GM19463 (cell line): Measurements from ENCODE around the gene TRIM43.
"Not testable (repeated sequence)": the region's sequence is repeated elsewhere in the genome, so short reads cannot be mapped to it uniquely, and the experiment has no call there.

Experiments
- ATAC-seq: cut with Tn5 transposase; IDR thresholded peaks from one replicate; pipeline ENCODE4 v1.9.1; 2021; ENCODE audit warnings: mild to moderate bottlenecking, moderate library complexity; ENCODE audit not compliant: unreplicated experiment

Gene TRIM43

DNA sequence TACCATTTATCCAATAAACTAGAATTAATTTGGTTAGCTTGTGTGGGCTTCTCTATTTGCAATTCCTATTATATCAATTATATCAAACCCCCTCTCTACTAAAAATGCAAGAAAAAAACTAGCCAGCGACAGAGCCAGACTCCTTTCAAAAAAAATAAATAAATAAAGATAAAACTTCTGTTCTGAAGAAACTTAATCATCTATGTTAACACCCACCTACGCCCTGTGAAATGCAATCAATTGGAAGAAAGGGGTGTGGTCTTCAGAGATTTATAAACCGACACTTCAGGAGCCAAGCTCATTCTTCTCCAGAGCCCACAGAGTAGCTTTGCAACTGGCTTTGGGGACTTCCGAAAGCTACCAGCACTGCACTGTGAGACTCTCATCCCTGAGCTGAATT, at the start of gene TRIM43:
Gene TRIM43, plus strand, starts transcription at position 301 of the 400 bp plus-strand sequence. CDS start 2,023 bp downstream, outside the sequence.
- not testable (repeated sequence) for ATAC-seq

- no peak for ATAC-seq
These were observed 40.7 kb upstream of the TRIM43 start for GRCh38 chr2:95551055-95551568.

- no peak for ATAC-seq
These were observed 38.9 kb upstream of the TRIM43 start for GRCh38 chr2:95552911-95553310.

GRCh38 chr2:95569170-95569569, 22.6 kb upstream of the TRIM43 start:
- no peak for ATAC-seq

DNA sequence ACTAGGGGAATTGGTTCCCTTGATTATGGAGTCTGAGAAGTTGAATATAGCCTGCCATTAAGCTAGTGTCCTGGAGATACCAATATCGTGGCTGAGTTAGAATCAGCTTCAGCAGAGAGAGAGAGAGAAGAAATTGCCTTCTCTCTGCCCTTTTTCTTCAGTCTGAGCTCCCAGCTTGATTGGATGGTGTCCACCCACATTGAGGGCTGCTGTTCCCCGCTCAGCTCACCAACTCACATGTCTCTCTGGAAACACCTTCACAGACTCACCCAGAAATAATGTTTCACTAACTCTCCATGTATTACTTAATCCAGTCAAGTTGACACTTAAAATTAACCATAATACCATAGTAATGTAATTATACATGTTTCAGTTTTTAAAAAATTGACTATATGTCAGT, 17.9 kb upstream of the TRIM43 start:
- ATAC-seq: no peak

DNA sequence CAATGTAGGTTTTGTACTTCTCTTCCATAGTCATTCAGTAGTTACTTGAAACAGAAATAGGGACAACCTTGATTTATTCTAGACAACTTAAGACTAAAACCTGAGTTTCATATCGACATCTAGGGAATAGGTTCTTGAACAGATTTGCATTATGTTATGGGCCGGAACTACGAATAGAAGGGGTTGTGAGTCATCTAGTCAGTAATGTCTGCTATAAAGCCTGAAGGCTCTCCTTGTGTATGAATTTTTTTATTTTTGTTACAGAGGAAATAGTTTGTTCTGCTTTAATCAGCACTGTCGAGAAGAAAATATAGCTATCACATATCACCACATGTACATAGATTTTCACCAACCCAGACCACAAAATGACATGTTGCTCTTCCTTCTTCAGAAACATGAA, 17.3 kb upstream of the TRIM43 start:
- ATAC-seq: no peak

DNA sequence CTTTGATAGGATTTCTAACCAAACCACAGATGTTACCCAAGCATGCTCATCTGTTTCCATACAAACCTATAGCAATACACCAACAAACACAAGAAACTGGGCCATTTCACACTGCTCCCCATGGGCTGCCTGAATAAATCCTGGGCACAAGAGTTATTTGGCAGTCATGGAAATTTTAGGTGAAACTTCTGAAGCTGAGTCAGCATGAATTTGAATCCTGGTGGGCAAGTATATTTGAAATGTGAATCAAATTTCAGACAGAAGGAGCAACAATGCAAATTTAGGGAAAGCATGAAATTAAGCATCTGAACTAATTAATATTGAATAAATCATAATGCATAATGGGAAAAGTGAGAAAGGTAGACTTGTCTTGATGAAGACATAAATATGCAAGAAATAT, 15.9 kb upstream of the TRIM43 start:
- no peak for ATAC-seq

DNA sequence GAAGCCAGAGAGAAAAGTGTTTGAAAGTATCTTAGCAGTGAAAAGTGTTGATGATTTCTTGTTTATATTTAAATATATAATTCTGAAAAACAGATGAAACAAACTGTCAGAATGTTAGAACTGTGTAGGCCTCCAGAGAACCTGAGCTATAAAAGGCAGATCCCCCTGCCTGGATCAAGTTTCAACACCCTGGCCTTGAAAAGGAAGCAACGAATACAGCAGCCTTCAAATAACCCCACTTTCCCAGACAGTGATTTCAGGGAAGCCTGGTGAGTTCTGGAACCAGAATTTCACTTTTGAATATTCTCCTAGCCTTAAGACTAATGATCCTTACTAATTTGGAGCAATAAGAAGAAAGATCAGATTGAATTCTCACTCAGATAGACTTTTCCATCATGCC, 13.3 kb upstream of the TRIM43 start:
- ATAC-seq: no peak

DNA sequence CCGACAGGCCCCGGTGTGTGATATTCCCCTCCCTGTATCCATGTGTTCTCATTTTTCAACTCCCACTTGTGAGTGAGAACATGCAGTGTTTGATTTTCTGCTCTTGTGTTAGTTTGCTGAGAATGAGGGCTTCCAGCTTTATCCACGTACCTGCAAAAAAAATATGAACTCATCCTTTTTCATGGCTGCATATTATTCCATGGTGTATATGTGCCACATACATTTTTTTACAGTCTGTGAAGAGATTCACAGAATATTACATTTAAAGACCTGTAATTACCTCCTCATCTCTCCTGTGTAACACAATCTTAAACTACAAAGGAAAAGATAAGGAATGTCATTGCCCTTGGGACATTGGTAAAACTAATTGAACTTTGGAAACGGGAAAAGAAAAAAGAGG, 8.3 kb upstream of the TRIM43 start:
- not testable (repeated sequence) for ATAC-seq

DNA sequence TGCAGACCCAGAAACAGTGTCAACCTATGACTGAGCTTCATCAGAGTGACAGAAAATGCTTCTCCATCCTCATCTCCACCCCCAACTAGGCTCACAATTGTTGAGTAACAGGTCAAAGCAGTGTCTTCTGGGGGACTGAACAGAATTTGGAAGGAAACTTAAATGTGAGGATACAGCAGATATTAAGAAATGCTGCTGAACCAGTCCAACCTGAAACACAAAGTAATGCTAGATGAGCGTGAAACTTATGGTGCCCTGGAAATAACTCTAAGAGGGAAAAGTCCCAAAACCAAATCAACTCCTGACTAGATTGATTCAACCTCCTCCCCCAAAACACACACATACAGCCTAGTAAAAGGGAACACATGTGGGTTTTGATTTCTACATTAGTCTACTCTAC, 7.5 kb upstream of the TRIM43 start:
- ATAC-seq: not testable (repeated sequence)

- ATAC-seq: not testable (repeated sequence)
These were observed 1.8 kb upstream of the TRIM43 start for GRCh38 chr2:95589777-95590536.

GRCh38 chr2:95592973-95593372, 1.2 kb downstream of the TRIM43 start:
- ATAC-seq: not testable (repeated sequence)

GRCh38 chr2:95595012-95595411, 3.2 kb downstream of the TRIM43 start:
- not testable (repeated sequence) for ATAC-seq

DNA sequence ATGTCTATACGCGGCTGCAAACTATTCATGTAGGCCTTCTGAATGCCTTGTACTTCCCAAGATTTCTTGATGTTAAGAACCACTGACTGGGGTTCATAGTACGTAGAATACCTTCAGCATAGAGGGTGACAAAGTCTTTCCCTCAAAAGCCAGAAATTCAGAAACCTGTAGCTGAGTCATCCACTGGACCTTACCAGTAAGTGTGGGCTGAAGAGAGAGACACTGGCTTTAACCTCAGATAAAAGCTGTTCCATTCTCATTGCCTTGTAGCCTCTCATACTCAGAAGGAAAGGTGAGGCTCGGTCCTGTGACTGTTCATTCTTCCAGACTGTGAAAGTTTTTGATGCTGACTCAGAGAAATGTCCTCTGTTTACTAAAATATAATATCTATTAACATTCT, 9.5 kb downstream of the TRIM43 start:
- ATAC-seq: not testable (repeated sequence)

- ATAC-seq: not testable (repeated sequence)
These were observed 10.3 kb downstream of the TRIM43 start for GRCh38 chr2:95602146-95602545.

- not testable (repeated sequence) for ATAC-seq
These were observed 16.6 kb downstream of the TRIM43 start for GRCh38 chr2:95608356-95608755.

- ATAC-seq: not testable (repeated sequence)
These were observed 18.0 kb downstream of the TRIM43 start for GRCh38 chr2:95609764-95610163.

GRCh38 chr2:95613048-95613447, 21.2 kb downstream of the TRIM43 start:
- ATAC-seq: not testable (repeated sequence)

DNA sequence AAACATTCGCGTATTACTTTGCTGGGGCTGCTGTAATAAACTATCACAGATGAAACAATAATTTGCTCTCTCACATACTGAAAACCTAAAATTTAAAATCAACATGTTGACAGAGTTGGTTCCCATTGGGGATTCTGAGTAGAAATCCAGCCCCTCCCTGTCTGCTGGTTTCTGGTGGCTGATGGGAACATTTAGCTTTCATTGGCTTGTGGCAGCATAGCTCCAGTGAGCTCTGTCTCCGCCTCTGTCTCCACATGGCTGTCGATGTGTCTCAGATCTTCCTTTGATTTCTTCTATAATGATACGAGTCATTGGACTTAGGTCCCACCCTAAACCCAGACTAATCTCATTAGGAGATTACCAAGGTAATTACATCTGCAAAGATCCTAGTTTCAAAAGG, 30.9 kb downstream of the TRIM43 start:
- ATAC-seq: not testable (repeated sequence)

GRCh38 chr2:95630987-95631386, 39.2 kb downstream of the TRIM43 start:
- ATAC-seq: not testable (repeated sequence)

DNA sequence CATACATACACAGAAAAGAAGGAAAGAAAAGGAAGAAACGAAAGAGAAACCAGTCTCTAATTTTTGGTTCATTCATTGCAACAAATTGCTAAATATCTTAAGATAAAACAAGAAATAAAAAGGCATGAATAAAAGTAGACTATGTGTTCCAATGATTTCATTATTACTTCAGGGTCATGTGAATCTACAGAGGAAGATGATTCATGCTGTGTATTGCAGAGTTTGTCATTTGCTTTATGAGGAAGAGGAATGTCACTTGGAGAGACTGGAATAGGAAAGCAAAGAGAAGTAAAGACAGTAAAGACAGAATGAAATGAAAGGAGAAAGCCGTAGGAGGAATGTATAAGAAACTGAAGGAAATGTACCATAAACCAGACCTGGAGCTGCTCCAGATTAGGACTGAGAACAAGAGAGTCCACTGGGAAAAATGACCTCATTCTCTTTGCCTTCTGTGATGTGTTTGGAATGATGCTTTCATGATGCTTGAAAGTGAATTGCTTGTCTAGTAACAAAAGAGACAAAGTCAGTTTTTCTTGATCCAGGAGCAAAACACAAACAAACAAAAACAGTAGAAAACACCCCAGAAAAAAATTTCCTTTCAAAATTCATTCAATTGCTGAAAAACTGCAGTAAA, 41.9 kb downstream of the TRIM43 start:
- not testable (repeated sequence) for ATAC-seq
